ENCODE results near the gene CDO1.

Gene CDO1

GRCh38 chr5:115816226-115817081 is at the start of gene CDO1:
TSS of gene CDO1 (minus strand) at chr5:115816659. CDS start at chr5:115816397, 262 bp downstream.
- DNase-seq: no peak

GRCh38 chr5:115859378-115859777 is 42.9 kb upstream of the CDO1 start:
- DNase-seq: no peak

GRCh38 chr5:115858396-115858795 is 41.9 kb upstream of the CDO1 start:
- no peak for DNase-seq

- no peak for DNase-seq
Measured at GRCh38 chr5:115857626-115858349, 41.3 kb upstream of the CDO1 start.

- no peak for DNase-seq
Measured at GRCh38 chr5:115857057-115857479, 40.6 kb upstream of the CDO1 start.

GRCh38 chr5:115855959-115856358 is 39.5 kb upstream of the CDO1 start:
- DNase-seq: no peak

GRCh38 chr5:115854139-115854538 is 37.7 kb upstream of the CDO1 start:
- DNase-seq: no peak

- DNase-seq: no peak
Measured at GRCh38 chr5:115850744-115851416, 34.4 kb upstream of the CDO1 start.

GRCh38 chr5:115849258-115849798 is 32.9 kb upstream of the CDO1 start:
- no peak for DNase-seq

GRCh38 chr5:115847290-115847689 is 30.8 kb upstream of the CDO1 start:
- no peak for DNase-seq

GRCh38 chr5:115844321-115844817 is 27.9 kb upstream of the CDO1 start:
- DNase-seq: no peak

GRCh38 chr5:115843444-115844130 is 27.1 kb upstream of the CDO1 start:
- DNase-seq: no peak

- DNase-seq: no peak
Measured at GRCh38 chr5:115842952-115843351, 26.5 kb upstream of the CDO1 start.

GRCh38 chr5:115842089-115842935 is 25.9 kb upstream of the CDO1 start:
- peak; percentile 64 for DNase-seq

- DNase-seq: peak; percentile 83
Measured at GRCh38 chr5:115841382-115842088, 25.1 kb upstream of the CDO1 start, which contains the start of the genes AP3S1 and ATG12. TSS of gene AP3S1 (plus strand) at chr5:115841935. CDS start at chr5:115842038, 103 bp downstream. TSS of gene ATG12 (minus strand) at chr5:115841565. CDS start at chr5:115841552, 13 bp downstream.

- DNase-seq: no peak
Measured at GRCh38 chr5:115840873-115841272, 24.4 kb upstream of the CDO1 start.

GRCh38 chr5:115838885-115839518 is 22.5 kb upstream of the CDO1 start:
- DNase-seq: no peak

GRCh38 chr5:115835481-115835880 is 19.0 kb upstream of the CDO1 start:
- DNase-seq: no peak

GRCh38 chr5:115831163-115831768 is 14.8 kb upstream of the CDO1 start:
- no peak for DNase-seq

- DNase-seq: no peak
Measured at GRCh38 chr5:115829913-115830312, 13.5 kb upstream of the CDO1 start.

Data from NK-92 treated with Interleukin-12 subunit alpha and Interleukin-12 subunit beta, amount 100 ng/mL, for 24 hours (cell line).